HG03103 (cell line): ENCODE measurements around the gene DHX34.
"Not testable (repeated sequence)": the region's sequence is repeated elsewhere in the genome, so short reads cannot be mapped to it uniquely, and the experiment has no call there.

Experiments
- ATAC-seq: cut with Tn5 transposase; IDR thresholded peaks from one replicate; pipeline ENCODE4 v1.9.1; 2021; ENCODE audit warnings: low read depth; ENCODE audit not compliant: unreplicated experiment

DHX34 gene

GRCh38 chr19:47323409-47323808 lies 25.7 kb upstream of the DHX34 start:
- ATAC-seq: no peak

DNA sequence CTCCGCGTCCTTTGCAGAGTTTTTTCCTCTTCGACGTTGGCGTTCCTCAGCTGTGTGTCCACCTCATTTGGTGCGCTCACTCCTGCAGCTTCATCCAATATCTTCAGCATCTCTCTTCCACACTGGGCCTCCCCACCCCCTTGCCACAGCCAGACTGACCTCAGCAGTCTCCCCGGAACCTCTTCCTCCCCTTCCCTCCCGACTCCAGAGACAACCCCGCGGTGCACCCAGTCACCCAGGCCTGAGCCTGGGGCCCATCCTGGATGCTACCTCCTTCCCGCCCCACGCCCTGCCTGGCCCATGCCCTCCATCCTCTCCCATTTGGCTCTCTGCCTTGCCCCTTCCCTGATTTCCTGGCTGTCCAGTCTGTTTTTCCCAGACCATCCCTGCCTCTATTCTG lies 25.2 kb upstream of the DHX34 start:
- ATAC-seq: no peak

DNA sequence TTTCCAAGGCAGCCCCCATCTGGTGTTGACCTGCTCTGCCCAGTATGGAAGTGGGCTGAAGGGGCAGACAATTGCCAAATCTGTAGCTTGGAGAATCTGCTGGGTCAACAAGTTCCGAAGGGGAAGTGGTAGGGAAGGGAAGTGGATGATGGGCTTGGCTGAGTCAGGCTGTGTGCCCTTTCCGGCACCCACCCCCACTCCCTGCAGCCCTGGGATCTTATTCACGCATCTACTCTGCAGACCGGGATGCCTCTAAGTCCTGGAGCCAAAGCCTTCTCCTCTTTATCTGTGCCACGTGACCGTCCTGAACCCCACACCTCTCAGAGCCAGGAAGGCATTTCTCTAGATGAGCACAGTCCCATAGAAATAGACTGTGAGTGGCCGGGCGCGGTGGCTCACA lies 24.6 kb upstream of the DHX34 start:
- ATAC-seq: no peak

DNA sequence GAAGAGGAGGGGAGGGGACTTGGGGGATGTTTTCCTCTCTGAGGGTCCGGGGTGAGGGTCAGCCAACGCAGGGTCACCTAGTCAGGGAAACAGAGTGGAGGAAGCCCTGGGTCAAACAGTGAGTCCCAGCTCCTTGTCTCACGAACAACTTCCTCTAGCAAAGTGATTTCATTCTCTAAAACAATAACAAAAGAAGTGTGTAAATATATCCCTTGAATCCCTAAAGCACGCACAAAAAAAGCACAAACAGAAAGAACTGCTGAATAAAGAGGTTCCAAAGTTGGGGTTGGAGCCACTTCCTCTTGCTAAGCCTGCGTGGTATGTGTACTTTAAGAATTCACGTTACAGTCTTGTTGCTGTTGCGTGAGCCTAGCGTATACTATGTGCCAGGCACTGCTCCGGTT lies 18.6 kb upstream of the DHX34 start:
- ATAC-seq: no peak

DNA sequence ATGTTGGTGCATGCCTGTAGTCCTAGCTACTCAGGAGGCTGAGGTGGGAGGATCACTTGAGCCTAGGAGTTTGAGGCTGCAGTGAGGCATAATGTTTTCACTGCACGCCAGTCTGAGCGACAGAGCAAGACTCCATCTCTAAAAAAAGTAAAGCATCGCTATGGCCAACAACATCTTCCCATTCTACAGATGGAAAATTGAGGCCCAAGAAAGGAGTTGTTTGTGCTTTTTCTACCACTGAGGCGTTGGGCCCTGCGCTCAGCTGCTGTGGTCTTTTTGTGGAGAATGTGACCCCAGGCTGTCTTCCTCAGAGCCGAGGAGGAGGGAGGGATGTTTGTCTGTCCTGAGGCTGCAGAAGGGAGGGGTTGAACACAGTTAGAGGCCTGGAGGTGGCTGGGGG lies 17.6 kb upstream of the DHX34 start:
- ATAC-seq: no peak

DNA sequence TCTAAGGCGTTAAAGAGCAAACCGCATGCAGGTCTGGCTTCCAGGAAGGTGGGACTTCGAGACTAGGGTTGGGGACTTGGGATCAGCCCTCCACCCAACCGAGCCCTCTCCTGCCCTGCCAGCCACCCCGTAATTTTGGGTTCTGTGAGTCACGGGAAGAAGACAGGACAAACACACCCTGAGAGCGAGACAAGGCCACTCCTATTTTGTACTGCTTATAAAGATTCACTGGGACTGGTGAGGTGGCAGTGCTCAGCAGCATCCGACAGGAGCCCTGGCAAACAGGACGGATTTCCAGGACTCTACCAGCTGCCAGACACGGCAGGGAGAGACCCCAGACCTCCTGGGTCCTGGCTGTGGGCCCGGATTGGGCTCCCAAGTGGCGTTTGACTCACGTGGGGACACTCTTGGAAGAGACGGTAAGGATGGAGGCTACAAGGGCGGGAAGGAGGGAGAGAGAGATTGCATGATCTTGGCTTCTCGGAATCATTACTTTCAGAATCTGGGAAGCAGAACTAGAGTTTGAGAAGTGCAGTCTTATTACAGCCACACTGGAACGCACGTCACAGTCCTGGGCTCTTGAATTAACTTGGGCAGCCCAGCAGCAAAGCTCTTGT lies 17.1 kb upstream of the DHX34 start, which contains the start of gene C5AR2:
Gene C5AR2, plus strand, starts transcription at position 245 of the 617 bp plus-strand sequence. CDS start 8,625 bp downstream, outside the sequence.
- ATAC-seq: no peak

- not testable (repeated sequence) for ATAC-seq
Measured at GRCh38 chr19:47336765-47337718, 12.1 kb upstream of the DHX34 start.

GRCh38 chr19:47339196-47339880 lies 9.8 kb upstream of the DHX34 start:
- ATAC-seq: no peak

DNA sequence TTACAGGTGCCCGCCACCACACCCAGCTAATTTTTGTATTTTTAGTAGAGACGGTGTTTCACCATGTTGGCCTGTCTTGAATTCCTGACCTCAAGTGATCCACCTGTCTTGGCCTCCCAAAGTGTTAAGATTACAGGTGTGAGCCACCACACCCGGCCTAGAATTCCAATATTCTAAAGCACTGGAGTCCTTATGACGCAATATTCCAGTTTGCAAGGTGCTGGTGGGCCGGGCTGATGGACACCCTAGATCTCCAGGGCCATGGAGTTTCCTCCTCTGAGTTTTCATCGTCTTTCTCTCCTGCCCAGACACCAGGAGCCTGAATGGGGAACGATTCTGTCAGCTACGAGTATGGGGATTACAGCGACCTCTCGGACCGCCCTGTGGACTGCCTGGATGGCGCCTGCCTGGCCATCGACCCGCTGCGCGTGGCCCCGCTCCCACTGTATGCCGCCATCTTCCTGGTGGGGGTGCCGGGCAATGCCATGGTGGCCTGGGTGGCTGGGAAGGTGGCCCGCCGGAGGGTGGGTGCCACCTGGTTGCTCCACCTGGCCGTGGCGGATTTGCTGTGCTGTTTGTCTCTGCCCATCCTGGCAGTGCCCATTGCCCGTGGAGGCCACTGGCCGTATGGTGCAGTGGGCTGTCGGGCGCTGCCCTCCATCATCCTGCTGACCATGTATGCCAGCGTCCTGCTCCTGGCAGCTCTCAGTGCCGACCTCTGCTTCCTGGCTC lies 8.5 kb upstream of the DHX34 start:
- no peak for ATAC-seq

GRCh38 chr19:47341734-47342133 lies 7.4 kb upstream of the DHX34 start:
- no peak for ATAC-seq

- ATAC-seq: no peak
Measured at GRCh38 chr19:47343194-47343802, 5.8 kb upstream of the DHX34 start.

DNA sequence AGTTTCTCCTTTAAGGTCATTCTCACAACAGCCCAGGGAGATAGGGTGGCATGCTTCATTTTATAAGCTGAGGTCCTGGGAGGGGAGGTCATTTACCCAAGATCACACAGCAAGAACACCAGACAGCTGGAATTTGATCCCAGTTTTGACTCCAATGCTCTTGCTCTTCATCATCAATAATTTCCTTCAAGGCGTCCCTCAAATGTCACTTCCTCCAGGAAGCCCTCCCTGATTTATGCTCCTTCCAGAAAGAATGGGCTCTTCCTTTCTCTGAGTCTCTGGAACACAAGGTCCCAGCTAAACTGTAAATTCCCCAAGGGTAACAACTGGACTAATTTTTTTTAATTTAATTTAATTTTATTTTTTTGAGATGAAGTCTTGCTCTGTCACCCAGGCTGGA lies 4.7 kb upstream of the DHX34 start:
- ATAC-seq: no peak

GRCh38 chr19:47346024-47346423 lies 3.1 kb upstream of the DHX34 start:
- ATAC-seq: not testable (repeated sequence)

DNA sequence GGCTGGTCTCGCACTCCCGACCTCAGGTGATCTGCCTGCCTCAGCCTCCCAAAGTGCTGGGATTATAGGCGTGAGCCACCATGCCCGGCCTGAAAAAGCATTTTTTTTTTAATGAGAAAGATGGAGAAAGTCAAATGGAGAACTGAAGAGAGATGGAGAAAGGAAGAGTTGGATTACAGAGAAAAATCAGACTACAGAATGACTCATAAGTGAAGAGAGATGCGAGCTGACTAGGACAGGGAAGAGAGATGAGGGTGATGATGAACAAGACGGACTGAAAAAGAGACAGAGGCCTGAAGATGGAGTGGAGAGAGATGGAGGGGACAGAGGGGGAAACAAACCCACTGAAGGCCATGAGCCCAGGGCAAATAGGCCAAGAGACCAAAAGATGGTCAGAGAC lies 1.5 kb downstream of the DHX34 start:
- ATAC-seq: no peak

- ATAC-seq: no peak
Measured at GRCh38 chr19:47351548-47351947, 2.4 kb downstream of the DHX34 start.

- ATAC-seq: no peak
Measured at GRCh38 chr19:47352095-47352494, 3.0 kb downstream of the DHX34 start.

DNA sequence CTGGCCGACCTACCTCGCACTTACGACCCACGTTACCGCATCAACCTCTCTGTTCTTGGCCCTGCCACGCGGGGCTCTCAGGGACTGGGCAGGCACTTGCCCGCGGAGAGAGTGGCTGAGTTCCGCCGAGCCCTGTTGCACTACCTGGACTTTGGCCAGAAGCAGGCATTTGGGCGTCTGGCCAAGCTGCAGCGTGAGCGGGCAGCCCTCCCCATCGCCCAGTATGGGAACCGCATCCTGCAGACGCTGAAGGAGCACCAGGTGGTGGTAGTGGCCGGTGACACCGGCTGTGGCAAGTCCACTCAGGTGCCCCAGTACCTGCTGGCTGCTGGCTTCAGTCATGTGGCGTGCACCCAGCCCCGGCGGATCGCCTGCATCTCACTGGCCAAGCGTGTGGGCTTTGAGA lies 4.2 kb downstream of the DHX34 start:
- no peak for ATAC-seq

- no peak for ATAC-seq
Measured at GRCh38 chr19:47356900-47357299, 7.8 kb downstream of the DHX34 start.

- ATAC-seq: no peak
Measured at GRCh38 chr19:47357788-47358680, 8.9 kb downstream of the DHX34 start.
